ENCODE results near the gene LRRC8E. TPM values are rescaled to one million over a fixed set of nuclear protein-coding genes. Genes with fewer than 3 reads are reported as not detected.
A peak's percentile ranks its signal among the peaks of the same experiment; 100 is the strongest.

Gene LRRC8E
- total and polyA plus RNA-seq, 10 of the 15 experiments (the other 5 are each of a cell fraction or from before 2014, with no cell fraction given), result 0.04 to 0.32 (median 0.25) TPM; not detected in 7

GRCh38 chr19:7907122-7907521 is 18.8 kb downstream of the LRRC8E start (continued):
- TF ChIP-seq NFXL1 (IDR thresholded peaks at IDR 0.05; ENCODE audit: borderline replicate concordance), result no peak
- no peak for TF ChIP-seq IRF5 (IDR thresholded peaks at IDR 0.05; ENCODE audit: borderline replicate concordance)
- TF ChIP-seq, protein P1, sequence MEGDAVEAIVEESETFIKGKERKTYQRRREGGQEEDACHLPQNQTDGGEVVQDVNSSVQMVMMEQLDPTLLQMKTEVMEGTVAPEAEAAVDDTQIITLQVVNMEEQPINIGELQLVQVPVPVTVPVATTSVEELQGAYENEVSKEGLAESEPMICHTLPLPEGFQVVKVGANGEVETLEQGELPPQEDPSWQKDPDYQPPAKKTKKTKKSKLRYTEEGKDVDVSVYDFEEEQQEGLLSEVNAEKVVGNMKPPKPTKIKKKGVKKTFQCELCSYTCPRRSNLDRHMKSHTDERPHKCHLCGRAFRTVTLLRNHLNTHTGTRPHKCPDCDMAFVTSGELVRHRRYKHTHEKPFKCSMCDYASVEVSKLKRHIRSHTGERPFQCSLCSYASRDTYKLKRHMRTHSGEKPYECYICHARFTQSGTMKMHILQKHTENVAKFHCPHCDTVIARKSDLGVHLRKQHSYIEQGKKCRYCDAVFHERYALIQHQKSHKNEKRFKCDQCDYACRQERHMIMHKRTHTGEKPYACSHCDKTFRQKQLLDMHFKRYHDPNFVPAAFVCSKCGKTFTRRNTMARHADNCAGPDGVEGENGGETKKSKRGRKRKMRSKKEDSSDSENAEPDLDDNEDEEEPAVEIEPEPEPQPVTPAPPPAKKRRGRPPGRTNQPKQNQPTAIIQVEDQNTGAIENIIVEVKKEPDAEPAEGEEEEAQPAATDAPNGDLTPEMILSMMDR (IDR thresholded peaks at IDR 0.05 in 2 of 3, conservative IDR thresholded peaks at IDR 0.05 in 1 of 3; ENCODE audit: control insufficient read depth in 2 of 3, extremely low read depth in 1 of 3, insufficient read depth in 1 of 3, low read depth in 3 of 3, low read length in 3 of 3), result no peak
- TF ChIP-seq NR2C2 (IDR thresholded peaks at IDR 0.05; ENCODE audit: borderline replicate concordance, control insufficient read depth, insufficient read length, low read depth), result no peak
- no peak for TF ChIP-seq NFYA (IDR thresholded peaks at IDR 0.05; ENCODE audit: borderline replicate concordance, low read depth, low read length)
- no peak for TF ChIP-seq SP1 (IDR thresholded peaks at IDR 0.05; ENCODE audit: low read depth, low read length)
- no peak for TF ChIP-seq IKZF2 (IDR thresholded peaks at IDR 0.05)
- TF ChIP-seq MLLT1 (IDR thresholded peaks at IDR 0.05), result no peak
- peak; percentile 48 for TF ChIP-seq POLR2A (IDR thresholded peaks at IDR 0.05; ENCODE audit: low read depth, low read length)
- TF ChIP-seq EED (IDR thresholded peaks at IDR 0.05; ENCODE audit: low read depth), result no peak
- no peak for TF ChIP-seq ZBED1 (IDR thresholded peaks at IDR 0.05; ENCODE audit: borderline replicate concordance)
